SK-N-MC (cell line): Measurements from ENCODE around the gene SNX30.
A peak's percentile ranks its signal among the peaks of the same experiment; 100 is the strongest.

Experiments used
- DNase-seq: peaks from one replicate; pipeline ENCODE4 v3.0.0-alpha.2; 2011; ENCODE audit warnings: low read depth, low spot score
- H3K27ac ChIP-seq: fragments of 200-600 bp; sonication (generic); 2 replicates; pipeline ENCODE4 v1.5.1; 2016; ENCODE audit warnings: mixed run types
- H3K36me3 ChIP-seq: fragments of 200-600 bp; sonication (generic); 2 replicates; pipeline ENCODE4 v1.6.1; 2017; ENCODE audit warnings: antibody characterized with exemption, low read length, mixed read lengths; ENCODE audit not compliant: insufficient read depth
- H3K4me3 ChIP-seq: fragments of 200-600 bp; sonication (generic); 2 replicates; pipeline ENCODE4 v1.5.1; 2016
- H3K9ac ChIP-seq: fragments of 200-600 bp; sonication (generic); 2 replicates; pipeline ENCODE4 v1.8.0; 2017; ENCODE audit warnings: mixed run types, mixed read lengths; ENCODE audit not compliant: insufficient read length
- H3K9me3 ChIP-seq: fragments of 200-600 bp; sonication (generic); 2 replicates; pipeline ENCODE4 v1.6.1; 2017; ENCODE audit warnings: low read depth, mild to moderate bottlenecking, antibody characterized with exemption, low read length, moderate library complexity, mixed read lengths
- EZH2 ChIP-seq: fragments of 200-600 bp; sonication (generic); IDR thresholded peaks from one replicate; pipeline ENCODE4 v1.6.1; 2017; ENCODE audit warnings: antibody characterized with exemption
- FOXP2 ChIP-seq: optimal IDR thresholded peaks from 2 replicates; pipeline ENCODE3; 2011; ENCODE audit warnings: mild to moderate bottlenecking, moderate library complexity; ENCODE audit not compliant: insufficient read depth; ENCODE audit errors: extremely low read length, control extremely low read depth
- POLR2AphosphoS5 ChIP-seq: IDR thresholded peaks from 2 replicates; pipeline ENCODE4 v1.6.1; 2012; ENCODE audit warnings: mild to moderate bottlenecking, low read depth, low read length, borderline replicate concordance

SNX30 gene

DNA sequence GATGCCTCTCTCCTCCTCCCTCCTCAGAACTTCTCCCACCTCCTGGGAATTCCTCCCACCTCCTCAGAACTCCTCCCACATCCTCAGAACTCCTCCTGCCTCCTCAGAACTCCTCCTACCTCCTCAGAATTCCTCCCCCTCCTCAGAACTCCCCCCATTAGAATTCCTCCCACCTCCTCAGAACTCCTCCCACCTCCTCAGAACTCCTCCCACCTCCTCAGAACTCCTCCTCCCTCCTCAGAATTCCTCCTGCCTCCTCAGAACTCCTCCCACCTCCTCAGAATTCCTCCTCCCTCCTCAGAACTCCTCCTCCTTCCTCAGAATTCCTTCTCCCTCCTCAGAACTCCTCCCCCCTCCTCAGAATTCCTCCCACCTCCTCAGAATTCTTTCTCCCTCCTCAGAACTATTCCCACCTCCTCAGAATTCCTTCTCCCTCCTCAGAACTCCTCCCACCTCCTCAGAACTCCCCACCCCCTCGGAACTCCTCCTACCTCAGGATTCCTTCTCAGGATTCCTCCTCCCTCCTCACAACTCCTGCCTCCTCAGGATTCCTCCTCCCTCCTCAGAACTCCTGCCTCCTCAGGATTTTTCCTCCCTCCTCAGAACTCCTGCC lies 116.2 kb downstream of the SNX30 start:
- Histone ChIP-seq H3K9ac (no peak overlapping the region), H3K9me3 (no peaks in the 10 kb centered on the region), H3K4me3 (peak overlapping the region; percentile 44), H3K36me3 (no peaks in the 10 kb centered on the region), H3K27ac (peak overlapping the region; percentile 94)
- TF ChIP-seq FOXP2 (no peak), POLR2AphosphoS5 (no peak), EZH2 (no peak)
- peak; percentile 84 for DNase-seq

DNA sequence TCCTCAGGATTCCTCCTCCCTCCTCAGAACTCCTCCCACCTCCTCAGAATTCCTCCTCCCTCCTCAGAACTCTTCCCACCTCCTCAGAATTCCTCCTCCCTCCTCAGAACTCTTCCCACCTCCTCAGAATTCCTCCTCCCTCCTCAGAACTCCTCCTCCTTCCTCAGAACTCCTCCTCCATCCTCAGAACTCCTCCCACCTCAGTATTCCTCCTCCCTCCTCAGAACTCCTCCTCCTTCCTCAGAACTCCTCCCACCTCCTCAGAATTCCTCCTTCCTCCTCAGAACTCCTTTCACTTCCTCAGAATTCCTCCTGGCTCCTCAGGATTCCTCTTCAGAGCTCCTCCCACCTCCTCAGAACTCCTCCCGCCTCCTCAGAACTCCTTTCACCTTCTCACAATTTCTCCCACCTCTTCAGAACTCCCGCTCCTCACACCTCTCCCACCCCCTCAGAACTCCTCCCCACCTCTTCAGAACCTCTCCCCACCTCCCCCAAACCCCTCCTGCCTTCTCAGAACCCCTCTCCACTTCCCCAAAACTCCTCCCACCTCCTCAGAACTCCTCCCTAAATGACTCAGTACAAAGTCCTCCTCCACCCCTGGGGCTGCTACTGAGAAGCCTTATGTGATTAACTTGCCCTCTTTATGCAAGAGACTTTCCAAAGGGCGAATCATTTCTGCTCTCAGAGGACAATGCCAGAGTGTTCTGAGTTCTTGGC lies 116.9 kb downstream of the SNX30 start:
- TF ChIP-seq POLR2AphosphoS5 (peak; percentile 48; the same call in 1 of the 2 replicates), EZH2 (no peak)
- Histone ChIP-seq H3K9ac (peak overlapping the region; percentile 37), H3K9me3 (no peaks in the 10 kb centered on the region), H3K27ac (peak overlapping the region; percentile 94), H3K36me3 (no peaks in the 10 kb centered on the region), H3K4me3 (peak overlapping the region; percentile 59)
- DNase-seq = peak; percentile 90

- no peak for TF ChIP-seq FOXP2
- TF ChIP-seq POLR2AphosphoS5 = no peak
- TF ChIP-seq EZH2 = no peak
- no peak for DNase-seq
- Histone ChIP-seq H3K9ac (no peak overlapping the region), H3K4me3 (0 out of 2 replicates have a peak overlapping the region, but pooled peaks have one; percentile 59), H3K27ac (peak overlapping the region; percentile 94), H3K36me3 (no peaks in the 10 kb centered on the region), H3K9me3 (no peaks in the 10 kb centered on the region)
Observed at GRCh38 chr9:112868461-112868860, 117.9 kb downstream of the SNX30 start.

GRCh38 chr9:112869041-112869529 lies 118.5 kb downstream of the SNX30 start:
- TF ChIP-seq POLR2AphosphoS5 (no peak), EZH2 (no peak), FOXP2 (no peak)
- peak overlapping the region; percentile 17 for H3K9ac ChIP-seq
- H3K9me3 ChIP-seq = no peaks in the 10 kb centered on the region
- H3K36me3 ChIP-seq = no peaks in the 10 kb centered on the region
- DNase-seq = no peak
- no peak overlapping the region for H3K4me3 ChIP-seq
- H3K27ac ChIP-seq = peak overlapping the region; percentile 94; the same call in 1 of the 2 replicates

- Histone ChIP-seq H3K4me3 (no peak overlapping the region), H3K9ac (no peak overlapping the region), H3K27ac (no peak overlapping the region), H3K36me3 (no peaks in the 10 kb centered on the region), H3K9me3 (no peaks in the 10 kb centered on the region)
- DNase-seq = no peak
- TF ChIP-seq EZH2 (no peak), FOXP2 (no peak), POLR2AphosphoS5 (no peak)
Observed at GRCh38 chr9:112869917-112870316, 119.4 kb downstream of the SNX30 start.

DNA sequence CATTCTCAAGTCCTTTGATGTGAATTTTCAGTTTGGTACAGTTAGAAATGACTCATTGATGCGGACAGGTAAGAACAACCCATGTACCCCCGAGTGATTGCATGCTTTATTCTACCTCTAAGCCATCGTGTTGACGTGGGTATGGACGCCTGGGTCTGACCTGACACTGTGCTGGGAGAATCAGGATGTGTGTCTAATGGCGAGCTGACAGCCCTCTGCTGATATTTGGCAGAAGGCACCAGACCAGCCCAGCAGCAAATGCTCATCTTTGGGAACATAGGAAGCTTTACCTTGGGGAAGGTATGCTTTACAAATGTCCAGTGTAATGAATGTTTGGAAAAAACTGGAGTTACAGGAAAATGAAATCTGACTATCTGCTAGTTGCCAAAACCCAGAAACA lies 120.0 kb downstream of the SNX30 start:
- no peak overlapping the region for H3K27ac ChIP-seq
- TF ChIP-seq POLR2AphosphoS5 (no peak), EZH2 (no peak), FOXP2 (no peak)
- DNase-seq = no peak
- H3K9me3 ChIP-seq = no peaks in the 10 kb centered on the region
- H3K9ac ChIP-seq = no peak overlapping the region
- H3K4me3 ChIP-seq = no peak overlapping the region
- H3K36me3 ChIP-seq = no peaks in the 10 kb centered on the region

DNA sequence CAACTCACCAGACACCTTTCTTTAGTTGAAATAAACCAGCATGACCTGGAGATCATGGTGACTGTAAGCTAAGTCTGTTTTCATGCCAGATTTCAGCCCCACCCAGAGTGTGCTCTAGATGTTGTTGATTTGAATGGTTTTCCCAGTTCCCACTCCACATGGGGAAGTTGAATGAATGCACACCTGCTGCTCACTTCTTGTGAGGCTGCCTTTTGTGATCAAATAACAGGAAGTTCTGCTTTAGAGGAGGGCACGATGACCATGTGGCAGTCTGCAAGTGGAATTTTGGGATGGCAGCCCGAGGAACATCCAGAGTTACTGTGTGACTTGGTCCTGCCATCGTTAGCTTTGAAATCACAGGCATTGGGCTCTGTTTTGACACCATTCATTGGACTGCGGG lies 121.5 kb downstream of the SNX30 start:
- TF ChIP-seq FOXP2 = no peak
- no peak for TF ChIP-seq POLR2AphosphoS5
- TF ChIP-seq EZH2 = no peak
- DNase-seq = no peak
- Histone ChIP-seq H3K36me3 (no peaks in the 10 kb centered on the region), H3K4me3 (no peak overlapping the region), H3K9ac (no peak overlapping the region), H3K27ac (no peak overlapping the region), H3K9me3 (no peaks in the 10 kb centered on the region)

DNA sequence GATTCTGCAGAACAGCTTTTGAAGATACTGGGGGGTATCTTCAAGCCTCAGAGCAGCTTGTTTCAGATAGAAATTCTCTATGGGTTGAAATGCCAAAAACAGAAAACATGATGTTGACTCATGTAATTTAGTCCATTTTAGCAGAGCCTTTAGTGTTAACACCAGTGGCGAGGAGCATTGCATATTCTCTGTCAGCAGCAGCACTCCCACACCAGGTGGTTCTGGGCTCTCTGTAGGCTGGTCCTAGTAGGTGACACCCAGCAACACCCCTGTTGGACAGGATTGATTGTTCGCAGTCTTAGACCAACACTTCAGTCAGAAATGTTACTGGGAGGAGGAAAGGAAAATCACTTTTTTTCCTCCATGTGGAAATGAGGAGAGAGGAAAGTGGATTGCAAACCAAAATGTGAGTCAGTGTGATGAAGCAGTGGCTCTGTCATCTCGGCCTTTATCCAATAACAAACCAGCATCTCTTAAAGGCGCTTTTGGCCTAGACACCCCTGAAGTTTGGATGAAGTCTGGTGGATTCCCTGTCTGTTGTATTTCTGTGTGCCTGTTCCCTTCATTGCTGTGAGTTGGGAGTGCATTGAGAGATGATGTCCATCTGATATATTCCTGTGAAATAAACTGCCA lies 123.3 kb downstream of the SNX30 start:
- Histone ChIP-seq H3K27ac (no peak overlapping the region), H3K9me3 (no peaks in the 10 kb centered on the region), H3K36me3 (no peaks in the 10 kb centered on the region), H3K4me3 (no peak overlapping the region), H3K9ac (no peak overlapping the region)
- no peak for TF ChIP-seq FOXP2
- TF ChIP-seq EZH2 = no peak
- no peak for TF ChIP-seq POLR2AphosphoS5
- no peak for DNase-seq
